GM21528 (cell line): ENCODE data around the gene TMEM52.
"Not testable (repeated sequence)": the region's sequence is repeated elsewhere in the genome, so short reads cannot be mapped to it uniquely, and the experiment has no call there.

Experiments
- ATAC-seq: cut with Tn5 transposase; IDR thresholded peaks from one replicate; pipeline ENCODE4 v1.9.1; 2021; ENCODE audit warnings: mild to moderate bottlenecking, moderate library complexity; ENCODE audit not compliant: unreplicated experiment, low FRiP score

TMEM52 gene

GRCh38 chr1:1947493-1947892, 28.4 kb upstream of the TMEM52 start:
- no peak for ATAC-seq

DNA sequence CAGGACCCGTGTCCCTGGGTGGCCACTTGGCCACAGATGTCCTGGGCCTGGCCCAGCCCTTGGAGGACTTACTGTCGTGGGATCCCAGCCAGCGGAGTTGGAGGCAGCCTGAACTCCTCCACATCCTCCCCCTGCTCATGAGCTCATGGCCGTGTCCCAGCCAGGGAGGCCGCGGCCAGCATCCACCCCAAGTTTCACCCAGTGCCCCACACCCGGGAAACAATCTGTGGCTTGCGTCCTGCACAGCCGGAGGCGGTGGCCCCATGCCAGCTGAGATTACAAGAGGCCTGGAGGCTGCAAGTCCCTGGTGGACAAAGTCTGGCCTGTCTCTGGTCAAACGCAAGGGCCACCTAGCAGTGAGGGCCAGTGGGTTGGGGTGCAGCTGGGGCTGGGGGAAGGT, 27.5 kb upstream of the TMEM52 start:
- ATAC-seq, result no peak

GRCh38 chr1:1945782-1946393, 26.8 kb upstream of the TMEM52 start:
- no peak for ATAC-seq

GRCh38 chr1:1943834-1944570, 24.9 kb upstream of the TMEM52 start:
- no peak for ATAC-seq

- no peak for ATAC-seq
These were observed 23.9 kb upstream of the TMEM52 start for GRCh38 chr1:1942753-1943656.

- ATAC-seq, result no peak
These were observed 23.0 kb upstream of the TMEM52 start for GRCh38 chr1:1941868-1942752.

DNA sequence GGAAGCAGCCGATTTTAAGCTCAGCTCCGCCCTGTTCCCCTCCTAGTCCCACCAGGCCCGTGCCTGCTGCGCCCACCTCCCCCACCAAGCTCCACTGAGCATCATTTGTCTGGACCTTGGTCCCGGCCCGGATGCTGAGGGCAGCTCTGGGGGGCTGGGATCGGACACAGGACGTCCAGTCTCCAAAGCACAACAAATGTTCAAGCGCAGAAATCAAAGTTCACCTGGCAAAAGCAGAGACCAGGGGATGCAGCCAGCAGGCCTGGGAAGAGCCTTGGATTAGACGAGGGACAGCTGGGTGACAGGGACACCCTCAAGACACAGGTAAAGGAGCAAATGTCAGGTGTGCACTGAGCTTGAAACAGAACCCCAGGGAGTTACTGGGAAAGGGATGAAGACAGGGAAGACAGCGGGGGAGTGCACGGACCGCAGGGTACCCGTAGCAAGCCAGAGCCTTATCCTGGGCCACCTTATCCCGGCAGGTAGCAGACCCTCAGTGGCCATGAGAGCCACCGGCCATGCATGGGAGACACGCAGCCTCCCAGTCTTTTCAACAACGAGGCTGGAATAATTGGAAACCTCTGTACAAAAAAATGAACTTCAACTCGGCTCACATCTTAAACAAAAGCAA, 22.2 kb upstream of the TMEM52 start:
- ATAC-seq, result no peak

GRCh38 chr1:1940123-1940425, 21.0 kb upstream of the TMEM52 start:
- ATAC-seq, result no peak

- no peak for ATAC-seq
These were observed 20.4 kb upstream of the TMEM52 start for GRCh38 chr1:1939296-1940122.

DNA sequence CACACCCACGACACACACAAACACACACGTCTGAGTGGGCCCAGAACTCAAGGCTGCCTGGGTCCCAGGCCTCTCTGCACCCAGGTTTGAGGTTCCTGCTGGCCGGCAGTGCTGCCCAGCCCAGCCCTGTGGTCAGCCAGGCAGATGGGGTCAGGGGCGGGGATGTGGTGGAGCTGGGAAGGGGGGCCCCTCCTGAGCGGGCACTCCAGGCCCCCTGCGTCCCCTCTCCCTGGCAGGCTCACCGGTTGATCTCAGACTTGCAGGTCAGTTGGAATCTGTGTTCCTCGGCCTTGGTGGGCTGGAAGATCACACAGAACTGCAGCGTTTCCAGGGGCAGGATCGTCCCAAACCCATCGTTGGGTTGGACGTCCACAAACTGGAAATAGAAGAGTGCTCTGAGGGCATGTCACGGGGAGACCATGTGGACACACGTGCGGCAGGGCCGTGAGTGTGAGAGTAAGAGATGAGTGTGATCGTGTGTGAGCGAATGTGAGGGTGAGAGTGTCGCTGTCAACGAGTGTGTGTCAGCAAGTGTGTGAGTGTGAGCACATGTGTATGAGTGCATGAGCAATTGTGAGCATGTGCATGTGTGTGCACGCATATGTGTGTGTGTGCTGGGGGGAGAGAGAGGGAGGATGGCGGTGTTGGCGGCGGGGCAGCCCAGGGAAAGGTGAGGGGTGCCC, 19.7 kb upstream of the TMEM52 start:
- no peak for ATAC-seq

- no peak for ATAC-seq
These were observed 19.1 kb upstream of the TMEM52 start for GRCh38 chr1:1938276-1938573.

- no peak for ATAC-seq
These were observed 18.6 kb upstream of the TMEM52 start for GRCh38 chr1:1937549-1938275.

DNA sequence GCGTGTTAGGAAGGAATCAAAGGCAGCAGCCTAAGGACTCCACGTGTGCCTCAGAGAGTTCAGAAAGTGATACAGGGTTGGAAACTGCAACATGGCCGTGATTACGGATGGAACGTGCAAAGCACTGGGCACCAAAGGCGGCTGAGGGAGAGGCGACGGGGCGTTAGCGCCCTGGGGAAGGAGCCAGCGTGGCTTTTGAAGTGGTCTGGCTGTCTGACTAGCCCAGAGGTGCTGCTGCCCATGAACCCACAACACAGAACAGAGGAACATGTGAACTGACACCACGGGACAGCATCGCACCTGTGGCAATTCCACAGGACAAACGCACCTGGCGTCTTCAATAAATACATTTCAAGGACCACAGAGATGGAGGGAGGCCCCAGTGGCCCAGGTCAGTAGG, 18.0 kb upstream of the TMEM52 start:
- ATAC-seq, result no peak

DNA sequence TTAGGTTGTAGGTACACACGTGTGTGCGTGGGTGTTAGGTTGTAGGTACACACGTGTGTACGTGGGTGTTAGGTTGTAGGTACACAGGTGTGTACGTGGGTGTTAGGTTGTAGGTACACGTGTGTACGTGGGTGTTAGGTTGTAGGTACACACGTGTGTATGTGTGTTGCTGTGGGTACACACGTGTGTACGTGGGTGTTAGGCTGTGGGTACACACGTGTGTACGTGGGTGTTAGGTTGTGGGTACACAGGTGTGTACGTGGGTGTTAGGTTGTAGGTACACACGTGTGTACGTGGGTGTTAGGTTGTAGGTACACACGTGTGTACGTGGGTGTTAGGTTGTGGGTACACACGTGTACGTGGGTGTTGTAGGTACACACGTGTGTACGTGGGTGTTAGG, 15.8 kb upstream of the TMEM52 start:
- ATAC-seq, result not testable (repeated sequence)

DNA sequence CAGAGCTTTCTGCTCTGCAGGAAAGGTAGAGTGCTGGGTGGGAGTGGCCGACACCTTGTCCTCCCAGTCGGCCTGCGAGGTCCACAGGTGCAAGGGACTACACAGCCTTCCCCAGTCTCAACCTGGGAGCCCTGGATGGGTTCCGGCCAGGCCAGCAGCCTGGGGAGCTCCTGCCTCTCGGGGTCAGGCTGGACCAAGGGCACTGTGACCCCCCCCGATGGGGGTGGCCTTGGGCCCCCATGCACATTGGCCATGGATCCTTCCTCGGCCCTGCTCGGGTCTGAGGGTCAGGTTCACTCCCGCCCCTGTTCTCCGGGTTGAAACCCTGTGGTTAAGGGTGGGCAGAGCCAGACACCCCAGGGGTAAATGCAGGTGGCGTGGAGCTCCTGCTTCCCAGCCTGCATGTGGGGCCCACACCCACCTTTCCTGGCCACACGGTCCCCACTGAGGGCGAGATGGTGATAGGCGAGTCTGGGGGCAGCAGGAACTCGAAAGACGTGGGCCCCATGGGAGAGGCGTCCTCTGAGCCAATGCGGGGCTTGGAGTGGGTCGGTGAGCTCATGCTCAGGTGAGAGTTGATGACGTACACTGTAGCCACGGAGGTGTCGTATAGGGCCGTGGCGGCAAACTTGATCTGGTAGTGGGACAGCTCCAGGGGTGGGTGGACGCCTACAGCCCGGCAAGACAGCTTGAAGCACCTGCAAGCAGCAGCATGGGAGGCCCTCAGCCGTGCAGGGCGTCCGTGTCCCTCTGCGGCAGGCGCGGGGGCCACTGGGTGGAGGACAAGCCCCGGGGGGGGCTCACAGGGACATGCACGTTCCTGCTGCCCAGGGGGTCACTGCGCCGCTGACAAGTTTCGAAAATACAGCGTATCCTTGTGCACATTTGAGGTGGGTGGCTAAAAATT, 10.8 kb upstream of the TMEM52 start:
- no peak for ATAC-seq

- ATAC-seq, result no peak
These were observed 10.1 kb upstream of the TMEM52 start for GRCh38 chr1:1929102-1929638.
